Fibroblast of the aortic adventitia (primary cell): ENCODE results near the gene ZNFX1. TPM values are rescaled to one million over a fixed set of nuclear protein-coding genes. Genes with fewer than 3 reads are reported as not detected.

ENCODE experiments used
- DNase-seq: peaks from one replicate; pipeline ENCODE4 v3.0.0-alpha.2; 2010; ENCODE audit warnings: low read depth
- H3K4me3 ChIP-seq: 2 replicates; pipeline ENCODE4 v1.5.1; 2011; ENCODE audit warnings: low read depth, mild to moderate bottlenecking, control low read depth, low read length, moderate library complexity
- total RNA-seq: library from RNA; depleted of rRNA; stranded (reverse); fragments of >200 nt; gene quantifications from 2 replicates; pipeline ENCODE4 v1.2.3, GENCODE V29; 2012; ENCODE audit warnings: low replicate concordance
- TF ChIP-seq, protein P1 (sequence below): IDR thresholded peaks from 2 replicates; pipeline ENCODE4 v1.5.1; 2011; ENCODE audit warnings: mild to moderate bottlenecking, low read length, control low read depth, inconsistent platforms; ENCODE audit not compliant: insufficient read depth

The ZNFX1 gene
- total RNA-seq, 1 donor: 54.5 TPM

DNA sequence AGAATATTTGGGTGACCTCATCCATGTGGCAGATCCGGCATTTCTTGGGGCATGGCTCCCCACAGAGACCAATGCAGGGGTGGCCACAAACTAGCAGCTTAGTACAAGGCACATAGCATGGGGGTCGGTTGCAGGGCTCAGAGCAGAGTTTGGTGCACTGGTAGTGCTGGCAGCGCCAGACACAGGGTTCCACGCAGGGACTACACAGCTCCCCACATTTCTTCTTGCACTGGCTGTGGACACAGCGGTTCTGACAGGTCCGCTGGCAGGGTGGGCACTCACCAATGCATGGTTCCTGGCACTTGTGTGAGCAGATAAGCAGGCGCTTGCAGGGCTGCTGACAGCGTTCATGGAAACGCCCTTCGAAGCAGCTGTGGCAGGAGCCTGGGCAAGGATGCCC is 29.6 kb downstream of the ZNFX1 start:
- TF ChIP-seq, protein P1, sequence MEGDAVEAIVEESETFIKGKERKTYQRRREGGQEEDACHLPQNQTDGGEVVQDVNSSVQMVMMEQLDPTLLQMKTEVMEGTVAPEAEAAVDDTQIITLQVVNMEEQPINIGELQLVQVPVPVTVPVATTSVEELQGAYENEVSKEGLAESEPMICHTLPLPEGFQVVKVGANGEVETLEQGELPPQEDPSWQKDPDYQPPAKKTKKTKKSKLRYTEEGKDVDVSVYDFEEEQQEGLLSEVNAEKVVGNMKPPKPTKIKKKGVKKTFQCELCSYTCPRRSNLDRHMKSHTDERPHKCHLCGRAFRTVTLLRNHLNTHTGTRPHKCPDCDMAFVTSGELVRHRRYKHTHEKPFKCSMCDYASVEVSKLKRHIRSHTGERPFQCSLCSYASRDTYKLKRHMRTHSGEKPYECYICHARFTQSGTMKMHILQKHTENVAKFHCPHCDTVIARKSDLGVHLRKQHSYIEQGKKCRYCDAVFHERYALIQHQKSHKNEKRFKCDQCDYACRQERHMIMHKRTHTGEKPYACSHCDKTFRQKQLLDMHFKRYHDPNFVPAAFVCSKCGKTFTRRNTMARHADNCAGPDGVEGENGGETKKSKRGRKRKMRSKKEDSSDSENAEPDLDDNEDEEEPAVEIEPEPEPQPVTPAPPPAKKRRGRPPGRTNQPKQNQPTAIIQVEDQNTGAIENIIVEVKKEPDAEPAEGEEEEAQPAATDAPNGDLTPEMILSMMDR: no peak
- H3K4me3 ChIP-seq: no peak overlapping the region
- DNase-seq: no peak

DNA sequence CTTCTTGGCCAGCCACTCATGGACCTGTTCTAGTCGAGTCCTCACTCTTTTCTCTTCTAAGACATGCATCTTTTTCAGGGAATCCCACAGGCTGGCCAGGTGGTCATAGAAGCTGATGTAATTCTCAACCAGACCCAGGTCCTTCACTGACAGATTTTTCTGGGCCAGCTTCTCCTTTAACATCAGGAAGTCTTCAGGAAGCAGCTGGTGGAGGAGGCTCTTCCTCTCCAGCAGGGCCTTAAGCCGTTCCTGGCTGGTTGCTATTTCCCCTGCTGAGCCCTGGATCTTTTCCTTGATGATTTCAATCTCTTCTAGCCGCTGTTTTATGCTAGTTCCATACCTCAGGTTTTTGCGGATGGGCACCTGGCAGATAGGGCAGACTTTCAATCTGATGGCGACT is 30.1 kb downstream of the ZNFX1 start:
- no peak for DNase-seq
- TF ChIP-seq, protein P1: no peak
- no peak overlapping the region for H3K4me3 ChIP-seq

DNA sequence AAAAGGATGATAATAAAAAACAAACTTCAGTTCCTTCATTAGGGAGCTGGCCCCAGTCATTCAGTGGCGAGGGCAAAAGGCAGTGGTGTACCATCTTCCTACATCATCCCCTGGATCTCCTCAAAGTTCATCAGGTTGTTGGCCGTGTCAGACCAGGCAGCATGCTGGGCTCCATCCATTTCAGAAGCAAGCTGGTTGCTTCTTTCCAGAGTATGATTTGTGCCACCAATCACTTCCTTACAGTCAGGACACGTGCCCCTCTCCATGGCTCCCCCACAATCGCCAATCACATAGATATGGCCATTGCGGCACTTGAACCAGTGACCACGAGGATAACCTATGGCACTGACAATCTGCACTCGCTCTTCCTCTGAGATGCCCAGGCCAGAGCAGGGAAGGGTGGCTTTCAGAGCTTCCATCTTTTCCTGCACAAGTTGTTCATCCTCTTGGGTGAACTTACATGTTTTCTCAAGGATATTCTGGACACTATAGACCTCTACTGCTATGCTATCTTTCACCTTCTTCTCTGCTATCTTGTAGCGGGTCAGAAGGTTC is 30.6 kb downstream of the ZNFX1 start:
- DNase-seq: no peak
- TF ChIP-seq, protein P1: no peak
- no peak overlapping the region for H3K4me3 ChIP-seq

DNA sequence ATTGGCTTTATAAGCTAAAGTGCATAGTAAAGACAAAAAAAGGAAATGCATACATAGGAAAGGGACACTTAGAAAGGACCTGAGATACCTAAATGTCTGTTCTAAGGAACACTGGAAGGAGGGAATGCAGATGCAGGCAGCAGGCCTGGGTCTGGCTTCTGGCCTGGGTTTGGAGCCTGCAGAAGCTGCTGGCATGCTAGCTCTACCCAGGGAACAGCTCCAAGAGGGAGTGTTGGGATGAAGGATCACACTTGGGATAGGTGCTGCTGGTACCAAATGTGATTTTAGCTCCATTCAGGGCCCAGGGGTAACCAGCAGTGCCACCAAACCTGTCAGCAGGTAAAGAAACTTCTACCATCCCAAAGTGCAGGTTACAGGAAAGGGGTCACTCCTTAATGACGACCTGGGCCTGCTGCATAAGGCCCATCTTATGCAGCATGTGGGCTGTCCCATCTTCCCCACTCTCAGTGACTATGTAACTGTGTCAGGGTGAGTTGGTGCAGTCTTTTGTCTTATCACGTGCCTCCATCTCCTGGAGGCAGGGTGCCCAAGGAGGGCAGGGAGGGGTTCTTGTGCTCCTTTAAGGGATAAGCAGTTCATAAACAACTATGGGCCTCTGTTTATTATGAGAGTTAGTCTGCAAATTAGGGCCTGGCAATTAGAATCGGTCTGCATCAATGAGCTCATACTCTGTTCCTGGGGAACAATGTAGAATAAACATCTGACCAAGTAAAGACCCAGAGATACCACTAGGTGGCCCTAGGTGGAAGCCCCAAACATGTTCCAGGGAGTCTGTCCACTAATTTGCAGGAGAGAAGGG is 31.7 kb downstream of the ZNFX1 start:
- TF ChIP-seq, protein P1: peak; percentile 84

DNA sequence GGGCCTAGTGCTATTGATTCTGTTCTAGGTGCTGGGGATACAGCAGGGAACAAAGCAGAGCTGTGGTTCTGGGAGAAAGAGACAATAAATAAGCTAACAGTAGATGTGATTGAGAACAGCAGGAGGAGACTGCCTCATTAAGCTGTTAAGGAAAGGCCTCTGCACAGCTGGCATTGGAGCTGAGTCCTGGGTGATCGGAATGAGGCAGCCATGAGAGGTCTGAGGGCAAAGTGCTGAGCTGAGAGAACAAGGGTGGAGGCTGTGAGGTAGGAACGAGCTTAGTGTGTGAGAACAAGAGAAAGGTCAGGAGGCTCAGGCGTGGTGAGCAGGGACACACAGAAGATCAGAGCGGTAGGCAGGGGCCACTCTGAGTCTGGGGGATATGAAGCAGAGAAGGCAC is 40.3 kb downstream of the ZNFX1 start:
- TF ChIP-seq, protein P1: no peak
- H3K4me3 ChIP-seq: no peak overlapping the region
- no peak for DNase-seq

More for the DNA sequence above, 31.7 kb downstream of the ZNFX1 start:
- H3K4me3 ChIP-seq: no peak overlapping the region
- peak; percentile 69 for DNase-seq

GRCh38 chr20:49236301-49236700 is 41.6 kb downstream of the ZNFX1 start:
- TF ChIP-seq, protein P1: no peak
- no peak for DNase-seq
- no peak overlapping the region for H3K4me3 ChIP-seq
